ENCODE results near the gene CPAMD8. TPM values are rescaled to one million over a fixed set of nuclear protein-coding genes. Genes with fewer than 3 reads are reported as not detected.

CPAMD8 gene
- total RNA-seq, 4 donors from 2014 or later = 0.72 to 8.2 (median 4.0) TPM

DNA sequence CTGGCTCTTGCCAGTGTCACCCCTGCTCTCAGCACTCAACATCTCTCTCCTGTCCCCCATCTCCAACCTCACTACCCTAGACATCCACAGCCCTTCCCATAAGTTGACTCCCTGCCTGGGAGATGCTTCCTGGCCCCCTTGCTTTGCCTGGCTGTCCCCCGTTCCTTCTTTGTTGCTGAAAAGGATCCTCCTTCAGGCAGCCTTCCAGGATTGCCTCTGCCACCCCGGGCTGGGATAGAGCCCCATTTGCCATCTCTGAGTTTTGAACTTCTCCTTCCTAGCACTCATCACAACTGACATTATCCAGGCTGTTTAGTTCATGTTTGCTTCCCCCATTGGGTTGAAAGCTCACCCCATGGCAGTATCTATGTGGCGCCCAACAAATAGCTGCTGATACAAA, 20.0 kb downstream of the CPAMD8 start:
- Histone ChIP-seq H3K36me3 (no peaks in the 10 kb centered on the region), H3K9me3 (no peaks in the 10 kb centered on the region), H3K4me1 (no peaks in the 10 kb centered on the region), H3K4me3 (no peak overlapping the region), H3K27ac (no peak overlapping the region), H3K27me3 (peaks cover 0 to 22% (median 0%) of the 10 kb centered on the region in 4 donors)
- DNase-seq = no peak
- 61 to 80% methylated on average over 2 of the region's 3 CpGs for WGBS, 2 donors
- intact Hi-C loops (cut with DNase I) = no loop called here
- TF ChIP-seq POLR2A (IDR thresholded peaks at IDR 0.05) = no peak
- TF ChIP-seq, protein P1, sequence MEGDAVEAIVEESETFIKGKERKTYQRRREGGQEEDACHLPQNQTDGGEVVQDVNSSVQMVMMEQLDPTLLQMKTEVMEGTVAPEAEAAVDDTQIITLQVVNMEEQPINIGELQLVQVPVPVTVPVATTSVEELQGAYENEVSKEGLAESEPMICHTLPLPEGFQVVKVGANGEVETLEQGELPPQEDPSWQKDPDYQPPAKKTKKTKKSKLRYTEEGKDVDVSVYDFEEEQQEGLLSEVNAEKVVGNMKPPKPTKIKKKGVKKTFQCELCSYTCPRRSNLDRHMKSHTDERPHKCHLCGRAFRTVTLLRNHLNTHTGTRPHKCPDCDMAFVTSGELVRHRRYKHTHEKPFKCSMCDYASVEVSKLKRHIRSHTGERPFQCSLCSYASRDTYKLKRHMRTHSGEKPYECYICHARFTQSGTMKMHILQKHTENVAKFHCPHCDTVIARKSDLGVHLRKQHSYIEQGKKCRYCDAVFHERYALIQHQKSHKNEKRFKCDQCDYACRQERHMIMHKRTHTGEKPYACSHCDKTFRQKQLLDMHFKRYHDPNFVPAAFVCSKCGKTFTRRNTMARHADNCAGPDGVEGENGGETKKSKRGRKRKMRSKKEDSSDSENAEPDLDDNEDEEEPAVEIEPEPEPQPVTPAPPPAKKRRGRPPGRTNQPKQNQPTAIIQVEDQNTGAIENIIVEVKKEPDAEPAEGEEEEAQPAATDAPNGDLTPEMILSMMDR (IDR thresholded peaks at IDR 0.05) = no peak

DNA sequence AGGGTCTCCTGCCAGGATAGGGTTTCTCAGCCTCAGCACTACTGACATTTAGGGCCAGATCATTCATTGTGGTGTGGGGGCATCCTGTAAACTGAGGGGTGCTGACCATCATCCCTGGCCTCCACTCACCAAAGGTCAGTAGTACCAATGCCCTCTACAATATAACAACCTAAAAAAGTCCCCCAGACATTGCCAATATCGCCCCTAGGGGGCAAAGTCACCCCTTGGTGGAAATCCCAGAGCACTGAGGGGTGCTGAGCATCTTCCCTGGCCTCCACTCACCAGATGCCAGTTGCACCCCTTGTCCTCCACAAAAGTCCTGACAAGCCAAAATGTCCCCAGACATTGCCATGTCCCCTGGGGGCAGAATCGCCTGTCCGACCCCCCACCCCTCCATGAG, 21.6 kb downstream of the CPAMD8 start:
- Histone ChIP-seq H3K9me3 (no peaks in the 10 kb centered on the region), H3K36me3 (no peaks in the 10 kb centered on the region), H3K4me3 (no peak overlapping the region), H3K4me1 (no peaks in the 10 kb centered on the region), H3K27me3 (peaks cover 0 to 20% (median 0%) of the 10 kb centered on the region in 4 donors), H3K27ac (no peak overlapping the region)
- no peak for DNase-seq
- WGBS, 2 donors = 54 to 57% methylated on average over 1 to 2 of the region's 3 CpGs
- TF ChIP-seq, protein P1 (IDR thresholded peaks at IDR 0.05) = no peak
- TF ChIP-seq POLR2A (IDR thresholded peaks at IDR 0.05) = no peak
- intact Hi-C loops (cut with DNase I) = no loop called here

DNA sequence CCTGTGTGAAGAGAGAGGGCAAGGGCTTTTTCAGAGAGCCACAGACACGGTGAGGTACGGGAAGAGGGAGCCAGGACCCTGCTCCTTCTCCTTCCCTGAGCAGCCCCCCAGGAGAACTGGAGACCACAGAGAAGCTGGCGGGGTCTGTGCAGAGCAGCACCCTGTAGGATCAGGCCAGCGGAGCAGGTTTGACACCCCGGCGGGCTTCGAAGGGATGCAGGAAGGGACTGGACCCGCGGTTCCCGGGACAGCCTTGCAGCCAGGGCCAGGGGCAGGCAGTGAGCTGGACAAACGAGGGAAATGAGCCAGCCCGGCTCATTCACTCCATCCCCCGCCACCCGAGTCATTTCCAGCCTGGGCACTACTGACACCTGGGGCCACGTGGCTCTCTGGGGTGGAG, 22.2 kb downstream of the CPAMD8 start:
- DNase-seq = no peak
- Histone ChIP-seq H3K4me1 (no peaks in the 10 kb centered on the region), H3K4me3 (no peak overlapping the region), H3K9me3 (no peaks in the 10 kb centered on the region), H3K36me3 (no peaks in the 10 kb centered on the region), H3K27ac (no peak overlapping the region), H3K27me3 (peaks cover 0 to 20% (median 0%) of the 10 kb centered on the region in 4 donors)
- intact Hi-C loops (cut with DNase I) = no loop called here
- 75 to 86% methylated on average over 2 to 6 of the region's 15 CpGs for WGBS, 2 donors
- TF ChIP-seq, protein P1 (IDR thresholded peaks at IDR 0.05) = no peak
- no peak for TF ChIP-seq POLR2A (IDR thresholded peaks at IDR 0.05)

DNA sequence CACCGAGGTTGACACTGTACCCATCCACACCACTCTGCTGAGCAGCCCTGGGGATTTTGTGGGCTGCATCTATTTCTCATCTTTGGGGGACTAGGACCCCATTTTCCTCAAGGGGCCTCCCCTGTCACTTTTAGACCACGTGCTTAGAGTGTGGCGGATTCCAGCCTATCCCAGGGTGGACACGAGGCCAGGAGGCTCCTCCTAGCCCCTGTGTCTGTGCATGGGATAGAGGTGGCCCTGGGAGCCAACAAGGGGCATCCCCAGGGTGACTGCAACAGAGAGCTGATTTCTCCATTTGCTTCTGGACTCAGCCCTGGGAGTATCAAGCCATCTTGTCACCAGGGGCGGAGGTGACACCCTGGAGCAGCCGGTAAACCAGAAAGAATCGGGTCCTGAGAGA, 24.2 kb downstream of the CPAMD8 start:
- WGBS, 2 donors = 53 to 72% methylated on average over 3 to 4 of the region's 7 CpGs
- Histone ChIP-seq H3K27me3 (peaks cover 0 to 20% (median 0%) of the 10 kb centered on the region in 4 donors), H3K36me3 (no peaks in the 10 kb centered on the region), H3K27ac (no peak overlapping the region), H3K9me3 (peaks cover 0 to 11% (median 6%) of the 10 kb centered on the region in 3 donors), H3K4me1 (no peaks in the 10 kb centered on the region), H3K4me3 (no peak overlapping the region)
- TF ChIP-seq, protein P1 (IDR thresholded peaks at IDR 0.05) = no peak
- TF ChIP-seq POLR2A (IDR thresholded peaks at IDR 0.05) = no peak
- DNase-seq = no peak
- intact Hi-C loops (cut with DNase I) = no loop called here

DNA sequence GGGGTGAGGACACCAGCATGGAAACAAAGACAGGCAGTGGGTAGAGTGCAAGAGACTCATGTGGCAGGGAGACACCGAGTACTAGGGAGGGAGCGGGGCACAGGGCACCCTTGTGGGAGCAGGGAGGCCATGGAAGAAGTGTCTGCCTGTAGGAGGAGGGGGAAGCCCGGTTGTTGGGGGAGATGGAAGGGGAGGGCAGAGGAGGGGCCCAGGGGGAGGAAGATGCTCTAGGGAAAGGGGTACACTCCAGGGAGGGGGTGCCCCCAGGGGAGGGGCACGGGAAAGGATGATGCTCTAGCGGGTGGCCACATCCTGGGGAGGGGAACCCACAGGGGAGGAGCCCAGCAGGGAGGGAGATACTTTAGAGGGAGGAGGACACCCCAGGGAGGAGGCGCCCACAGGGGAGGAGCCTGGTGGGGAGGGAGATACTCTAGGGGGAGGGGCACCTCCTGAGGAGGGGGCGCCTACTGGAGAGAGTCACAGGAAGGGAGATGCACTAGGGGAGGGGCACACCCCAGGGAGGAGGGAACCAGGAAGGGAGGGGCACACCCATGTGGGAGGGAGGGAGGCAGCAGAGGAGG, 24.9 kb downstream of the CPAMD8 start:
- intact Hi-C loops (cut with DNase I) = no loop called here
- whole genome bisulfite sequencing, 2 donors = 51 to 61% methylated on average over 6 of the region's 7 CpGs
- TF ChIP-seq, protein P1 (IDR thresholded peaks at IDR 0.05) = no peak
- H3K27ac ChIP-seq = no peak overlapping the region
- no peaks in the 10 kb centered on the region for H3K4me1 ChIP-seq
- H3K27me3 ChIP-seq = peaks cover 0 to 20% (median 0%) of the 10 kb centered on the region in 4 donors
- DNase-seq = no peak
- H3K4me3 ChIP-seq = no peak overlapping the region
- H3K36me3 ChIP-seq = no peaks in the 10 kb centered on the region
- peaks cover 0 to 11% (median 6%) of the 10 kb centered on the region in 3 donors for H3K9me3 ChIP-seq
